ENCODE results near the gene SULT1C3.

SULT1C3 gene

GRCh38 chr2:108266218-108266617 lies 26.4 kb downstream of the SULT1C3 start:
- TF ChIP-seq PATZ1 (CRISPR knock-in tag; IDR thresholded peaks at IDR 0.05; ENCODE audit: borderline replicate concordance) (no peak), ESRRG (CRISPR knock-in tag; IDR thresholded peaks at IDR 0.05) (no peak), PPARA (CRISPR knock-in tag; IDR thresholded peaks at IDR 0.05; ENCODE audit: borderline replicate concordance) (no peak), GLIS3 (CRISPR knock-in tag; IDR thresholded peaks at IDR 0.05) (no peak), ZC3H10 (CRISPR knock-in tag; IDR thresholded peaks at IDR 0.05) (no peak), TCF4 (CRISPR knock-in tag; IDR thresholded peaks at IDR 0.05; ENCODE audit: borderline replicate concordance) (no peak), ZNF8 (CRISPR knock-in tag; IDR thresholded peaks at IDR 0.05) (no peak), TSHZ2 (CRISPR knock-in tag; IDR thresholded peaks at IDR 0.05) (no peak), BACH2 (CRISPR knock-in tag; IDR thresholded peaks at IDR 0.05; ENCODE audit: borderline replicate concordance) (no peak), OSR1 (CRISPR knock-in tag; IDR thresholded peaks at IDR 0.05) (no peak), ZFP30 (CRISPR knock-in tag; IDR thresholded peaks at IDR 0.05) (no peak), ZNF565 (CRISPR knock-in tag; conservative IDR thresholded peaks at IDR 0.05; ENCODE audit: low read depth) (no peak)
- TF ChIP-seq, protein P1, sequence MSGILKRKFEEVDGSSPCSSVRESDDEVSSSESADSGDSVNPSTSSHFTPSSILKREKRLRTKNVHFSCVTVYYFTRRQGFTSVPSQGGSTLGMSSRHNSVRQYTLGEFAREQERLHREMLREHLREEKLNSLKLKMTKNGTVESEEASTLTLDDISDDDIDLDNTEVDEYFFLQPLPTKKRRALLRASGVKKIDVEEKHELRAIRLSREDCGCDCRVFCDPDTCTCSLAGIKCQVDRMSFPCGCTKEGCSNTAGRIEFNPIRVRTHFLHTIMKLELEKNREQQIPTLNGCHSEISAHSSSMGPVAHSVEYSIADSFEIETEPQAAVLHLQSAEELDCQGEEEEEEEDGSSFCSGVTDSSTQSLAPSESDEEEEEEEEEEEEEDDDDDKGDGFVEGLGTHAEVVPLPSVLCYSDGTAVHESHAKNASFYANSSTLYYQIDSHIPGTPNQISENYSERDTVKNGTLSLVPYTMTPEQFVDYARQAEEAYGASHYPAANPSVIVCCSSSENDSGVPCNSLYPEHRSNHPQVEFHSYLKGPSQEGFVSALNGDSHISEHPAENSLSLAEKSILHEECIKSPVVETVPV (CRISPR knock-in tag; IDR thresholded peaks at IDR 0.05), result no peak
- TF ChIP-seq, protein P2, sequence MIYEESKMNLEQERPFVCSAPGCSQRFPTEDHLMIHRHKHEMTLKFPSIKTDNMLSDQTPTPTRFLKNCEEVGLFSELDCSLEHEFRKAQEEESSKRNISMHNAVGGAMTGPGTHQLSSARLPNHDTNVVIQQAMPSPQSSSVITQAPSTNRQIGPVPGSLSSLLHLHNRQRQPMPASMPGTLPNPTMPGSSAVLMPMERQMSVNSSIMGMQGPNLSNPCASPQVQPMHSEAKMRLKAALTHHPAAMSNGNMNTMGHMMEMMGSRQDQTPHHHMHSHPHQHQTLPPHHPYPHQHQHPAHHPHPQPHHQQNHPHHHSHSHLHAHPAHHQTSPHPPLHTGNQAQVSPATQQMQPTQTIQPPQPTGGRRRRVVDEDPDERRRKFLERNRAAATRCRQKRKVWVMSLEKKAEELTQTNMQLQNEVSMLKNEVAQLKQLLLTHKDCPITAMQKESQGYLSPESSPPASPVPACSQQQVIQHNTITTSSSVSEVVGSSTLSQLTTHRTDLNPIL (CRISPR knock-in tag; IDR thresholded peaks at IDR 0.05; ENCODE audit: low read depth), result no peak
- no peak for ATAC-seq

DNA sequence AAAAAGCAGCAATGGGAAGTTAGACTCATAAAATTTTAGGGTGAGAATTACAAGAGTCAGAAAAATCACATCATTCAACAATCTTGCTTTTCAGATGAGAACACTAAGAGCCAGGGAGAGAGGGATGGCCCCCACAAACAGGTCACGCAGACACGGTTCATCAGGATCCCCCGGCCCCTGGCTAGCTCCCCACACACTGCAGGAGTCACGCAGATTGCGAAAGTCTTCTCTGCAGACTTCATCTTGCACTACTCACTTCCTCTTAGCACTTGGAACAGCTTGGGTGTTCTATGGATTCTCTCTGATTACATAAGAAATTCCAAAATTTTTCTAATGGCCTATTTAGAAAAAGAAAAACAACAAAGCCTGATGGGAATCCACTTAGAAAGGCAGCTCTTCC lies 27.3 kb downstream of the SULT1C3 start:
- no peak for ATAC-seq
- TF ChIP-seq ARNTL (CRISPR knock-in tag; IDR thresholded peaks at IDR 0.05; ENCODE audit: borderline replicate concordance, low read depth) (no peak), RARB (CRISPR knock-in tag; IDR thresholded peaks at IDR 0.05) (no peak), ESRRG (CRISPR knock-in tag; IDR thresholded peaks at IDR 0.05) (no peak), ZC3H10 (CRISPR knock-in tag; IDR thresholded peaks at IDR 0.05) (no peak), TOX (CRISPR knock-in tag; IDR thresholded peaks at IDR 0.05; ENCODE audit: borderline replicate concordance) (no peak), CSDC2 (CRISPR knock-in tag; IDR thresholded peaks at IDR 0.05) (no peak), ISL1 (CRISPR knock-in tag; IDR thresholded peaks at IDR 0.05) (no peak), GLIS3 (CRISPR knock-in tag; IDR thresholded peaks at IDR 0.05) (no peak), PPARA (CRISPR knock-in tag; IDR thresholded peaks at IDR 0.05; ENCODE audit: borderline replicate concordance) (no peak), ZNF565 (CRISPR knock-in tag; conservative IDR thresholded peaks at IDR 0.05; ENCODE audit: low read depth) (no peak), OSR1 (CRISPR knock-in tag; IDR thresholded peaks at IDR 0.05) (no peak), ZFP30 (CRISPR knock-in tag; IDR thresholded peaks at IDR 0.05) (no peak), BACH2 (CRISPR knock-in tag; IDR thresholded peaks at IDR 0.05; ENCODE audit: borderline replicate concordance) (no peak), TSHZ2 (CRISPR knock-in tag; IDR thresholded peaks at IDR 0.05) (no peak), ZFP3 (CRISPR knock-in tag; IDR thresholded peaks at IDR 0.05) (no peak)
- TF ChIP-seq, protein P2 (CRISPR knock-in tag; IDR thresholded peaks at IDR 0.05; ENCODE audit: low read depth), result no peak
- TF ChIP-seq, protein P1 (CRISPR knock-in tag; IDR thresholded peaks at IDR 0.05), result no peak

Measured in SK-N-SH treated with all-trans-retinoic acid at 6 μM for 48 hours (cell line).